OCI-LY7 (cell line): Measurements from ENCODE around the gene APBB3. TPM values are rescaled to one million over a fixed set of nuclear protein-coding genes. Genes with fewer than 3 reads are reported as not detected.
A peak's percentile ranks its signal among the peaks of the same experiment; 100 is the strongest.

Experiments used
- BruUV-seq: library from RNA; stranded (reverse); fragments of 400-500 nt; replicated peaks from 2 replicates; lab custom pipeline; 2021; lab: Mats Ljungman, UMichigan
- CTCF ChIA-PET: fragments of 300-600 bp; sonication (Branson Sonifier 250); formaldehyde crosslinking; loops from one replicate; lab custom pipeline; 2022; ENCODE audit warnings: antibody characterized with exemption; ENCODE audit not compliant: unreplicated experiment; lab: Charles Lee
- POLR2A ChIA-PET: fragments of 300-600 bp; sonication (Branson Sonifier 250); formaldehyde crosslinking; loops from one replicate; lab custom pipeline; 2022; ENCODE audit warnings: antibody characterized with exemption; lab: Charles Lee
- DNase-seq: peaks from one replicate; pipeline ENCODE4 v3.0.0-alpha.2; 2015; ENCODE audit warnings: low spot score
- H2AFZ ChIP-seq: fragments of 200-600 bp; sonication (generic), shearing (Covaris generic); 2 replicates; pipeline ENCODE4 v1.6.1; 2014; ENCODE audit warnings: mild to moderate bottlenecking, antibody characterized with exemption, low read length, moderate library complexity
- H3K27ac ChIP-seq: fragments of 200-600 bp; sonication (generic); 2 replicates; pipeline ENCODE4 v1.5.1; 2014; ENCODE audit warnings: mixed run types, low read depth, mild to moderate bottlenecking, moderate library complexity, low read length, inconsistent platforms; ENCODE audit not compliant: poor library complexity, severe bottlenecking
- H3K36me3 ChIP-seq: fragments of 200-600 bp; sonication (generic); 2 replicates; pipeline ENCODE4 v1.6.1; 2014; ENCODE audit warnings: mild to moderate bottlenecking, antibody characterized with exemption, low read length, moderate library complexity, mixed read lengths; ENCODE audit not compliant: insufficient read depth
- H3K4me1 ChIP-seq: fragments of 200-600 bp; sonication (generic); 2 replicates; pipeline ENCODE4 v1.5.1; 2014; ENCODE audit warnings: mild to moderate bottlenecking, low read length; ENCODE audit not compliant: insufficient read depth, poor library complexity, severe bottlenecking
- H3K4me2 ChIP-seq: fragments of 200-600 bp; sonication (generic); 2 replicates; pipeline ENCODE4 v1.6.1; 2014; ENCODE audit warnings: mild to moderate bottlenecking, low read length
- H3K4me3 ChIP-seq: fragments of 200-600 bp; sonication (generic); 2 replicates; pipeline ENCODE4 v1.5.1; 2014; ENCODE audit warnings: mild to moderate bottlenecking, low read depth, low read length; ENCODE audit not compliant: poor library complexity, severe bottlenecking
- H3K79me2 ChIP-seq: fragments of 200-600 bp; sonication (generic); 2 replicates; pipeline ENCODE4 v1.6.1; 2016; ENCODE audit warnings: low read depth, mild to moderate bottlenecking, low read length, moderate library complexity, mixed read lengths; ENCODE audit not compliant: insufficient read depth
- H3K9me2 ChIP-seq: fragments of 200-600 bp; sonication (generic); 2 replicates; pipeline ENCODE4 v1.6.1; 2016; ENCODE audit warnings: mild to moderate bottlenecking, low read length, mixed read lengths; ENCODE audit not compliant: insufficient read depth
- H3K9me3 ChIP-seq: fragments of 200-600 bp; sonication (generic); 2 replicates; pipeline ENCODE4 v1.6.1; 2014; ENCODE audit warnings: mild to moderate bottlenecking, mixed run types, low read length, mixed read lengths
- H4K20me1 ChIP-seq: fragments of 200-600 bp; sonication (generic); 2 replicates; pipeline ENCODE4 v1.6.1; 2014; ENCODE audit warnings: mild to moderate bottlenecking, antibody characterized with exemption, low read length, moderate library complexity, mixed read lengths; ENCODE audit not compliant: insufficient read depth
- EZH2phosphoT487 ChIP-seq: fragments of 200-600 bp; sonication (generic); IDR thresholded peaks from 2 replicates; pipeline ENCODE4 v1.6.1; 2018; ENCODE audit warnings: low read depth, borderline replicate concordance, mild to moderate bottlenecking, mixed run types, antibody characterized with exemption, low read length, moderate library complexity, mixed read lengths
- intact Hi-C: fragments of 100-400 bp; cut with micrococcal nuclease; formaldehyde crosslinking; loops from one replicate; pipeline ENCODE4 v1.10.0; 2022; ENCODE audit not compliant: unreplicated experiment
- total RNA-seq, 2 experiments: library from RNA; depleted of rRNA in 1 of 2; stranded (reverse); fragments of >200 nt in 1 of 2; shearing (Covaris generic) in 1 of 2; gene quantifications; 2 replicates each; pipeline ENCODE4 v1.2.3, GENCODE V29; 2014 to 2022
- TF ChIP-seq, protein P1 (sequence below): fragments of 200-600 bp; sonication (generic); conservative IDR thresholded peaks from 2 replicates; pipeline ENCODE4 v1.5.1; 2014; ENCODE audit warnings: mild to moderate bottlenecking, antibody characterized with exemption, low read length, moderate library complexity, mixed read lengths

The APBB3 gene
- total RNA-seq, 2 experiments from 2014 or later: 32.1 to 37.9 TPM

DNA sequence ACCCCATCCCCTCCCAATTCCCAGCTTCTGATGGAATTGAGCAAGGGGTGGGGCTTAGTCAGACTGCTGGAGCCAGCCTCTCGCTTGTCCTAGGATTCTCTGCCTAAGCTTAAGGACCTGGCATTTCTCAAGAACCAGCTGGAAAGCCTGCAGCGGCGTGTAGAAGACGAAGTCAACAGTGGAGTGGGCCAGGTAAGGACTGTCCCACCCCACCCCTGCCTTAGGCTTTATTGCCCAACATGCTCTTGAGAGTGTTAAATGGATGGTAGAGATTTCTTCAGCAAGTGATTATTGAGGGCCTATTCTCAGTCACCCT lies 1.3 kb upstream of the APBB3 start:
- no peak for DNase-seq
- Histone ChIP-seq H4K20me1 (no peaks in the 10 kb centered on the region), H3K79me2 (peaks cover 17% of the 10 kb centered on the region), H3K4me2 (peak overlapping the region; percentile 97), H3K9me3 (no peaks in the 10 kb centered on the region), H3K4me3 (peak overlapping the region; percentile 87), H2AFZ (no peak overlapping the region), H3K27ac (no peak overlapping the region), H3K4me1 (peaks cover 25% of the 10 kb centered on the region), H3K9me2 (no peaks in the 10 kb centered on the region), H3K36me3 (peaks cover 38% of the 10 kb centered on the region)
- CTCF ChIA-PET: interaction anchor here (0.8 kb wide), 1 partner anchor 74 kb away, joined by 3 read pairs; the partner anchor contains the start of gene TMCO6
- TF ChIP-seq, protein P1, sequence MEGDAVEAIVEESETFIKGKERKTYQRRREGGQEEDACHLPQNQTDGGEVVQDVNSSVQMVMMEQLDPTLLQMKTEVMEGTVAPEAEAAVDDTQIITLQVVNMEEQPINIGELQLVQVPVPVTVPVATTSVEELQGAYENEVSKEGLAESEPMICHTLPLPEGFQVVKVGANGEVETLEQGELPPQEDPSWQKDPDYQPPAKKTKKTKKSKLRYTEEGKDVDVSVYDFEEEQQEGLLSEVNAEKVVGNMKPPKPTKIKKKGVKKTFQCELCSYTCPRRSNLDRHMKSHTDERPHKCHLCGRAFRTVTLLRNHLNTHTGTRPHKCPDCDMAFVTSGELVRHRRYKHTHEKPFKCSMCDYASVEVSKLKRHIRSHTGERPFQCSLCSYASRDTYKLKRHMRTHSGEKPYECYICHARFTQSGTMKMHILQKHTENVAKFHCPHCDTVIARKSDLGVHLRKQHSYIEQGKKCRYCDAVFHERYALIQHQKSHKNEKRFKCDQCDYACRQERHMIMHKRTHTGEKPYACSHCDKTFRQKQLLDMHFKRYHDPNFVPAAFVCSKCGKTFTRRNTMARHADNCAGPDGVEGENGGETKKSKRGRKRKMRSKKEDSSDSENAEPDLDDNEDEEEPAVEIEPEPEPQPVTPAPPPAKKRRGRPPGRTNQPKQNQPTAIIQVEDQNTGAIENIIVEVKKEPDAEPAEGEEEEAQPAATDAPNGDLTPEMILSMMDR: no peak
- TF ChIP-seq EZH2phosphoT487: no peak
- POLR2A ChIA-PET: interaction anchor here (0.5 to 1.6 kb wide), 9 partner anchors 8 to 1555 kb away, joined by 3 to 5 read pairs (median 3); partner anchors contain the start of genes ANKHD1, IK, NDUFA2 and SRA1
- intact Hi-C loops: loop anchor here (2.0 kb wide), 1 partner anchor 73 kb away; the partner anchor contains the start of gene TMCO6
- BruUV-seq: no TSS peak

DNA sequence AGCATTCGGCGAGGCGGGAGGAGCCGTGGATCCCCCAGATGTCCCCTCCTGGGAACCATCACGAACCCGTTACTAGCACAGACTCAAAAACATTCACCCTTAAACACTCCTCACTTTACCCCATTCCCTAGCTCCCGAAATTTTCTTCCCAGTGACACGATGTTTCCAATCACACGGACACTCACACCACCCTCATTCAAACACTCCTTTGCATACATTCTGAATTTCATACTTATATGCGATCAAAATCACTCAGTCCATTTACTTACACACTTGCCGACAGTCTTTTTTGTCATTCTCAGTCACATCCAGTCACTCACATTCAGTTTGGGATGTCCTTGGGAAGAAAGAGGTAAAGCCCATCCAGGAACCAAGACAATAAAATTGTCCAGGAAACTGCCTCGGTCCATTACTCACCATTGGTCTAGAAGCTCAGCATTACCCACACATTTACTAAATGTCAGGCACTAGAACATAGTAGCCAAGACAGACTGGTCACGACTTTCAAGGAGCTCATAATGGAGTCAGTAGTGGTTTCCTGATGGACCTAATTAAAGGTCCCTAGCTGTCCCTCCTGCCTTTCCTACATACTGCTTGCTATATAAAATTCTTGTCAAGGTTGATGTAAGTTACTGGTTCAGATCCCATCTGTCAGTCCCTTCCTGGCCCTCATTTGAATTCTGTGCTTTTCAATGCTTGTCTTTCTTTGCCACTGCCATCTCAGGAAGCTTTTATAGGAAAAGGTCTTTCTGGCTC lies 804 bp upstream of the APBB3 start:
- TF ChIP-seq, protein P1: no peak
- no peaks in the 10 kb centered on the region for H4K20me1 ChIP-seq
- H3K79me2 ChIP-seq: peaks cover 17% of the 10 kb centered on the region
- H3K4me1 ChIP-seq: peaks cover 25% of the 10 kb centered on the region
- peak overlapping the region; percentile 45 for H3K27ac ChIP-seq
- H3K9me3 ChIP-seq: no peaks in the 10 kb centered on the region
- peak overlapping the region; percentile 90 for H2AFZ ChIP-seq
- H3K4me3 ChIP-seq: peak overlapping the region; percentile 87
- no peaks in the 10 kb centered on the region for H3K9me2 ChIP-seq
- CTCF ChIA-PET: interaction anchor here (0.8 kb wide), 1 partner anchor 74 kb away, joined by 3 read pairs; the partner anchor contains the start of gene TMCO6
- peaks cover 40% of the 10 kb centered on the region for H3K36me3 ChIP-seq
- TSS peak; percentile 86 for BruUV-seq
- intact Hi-C loops: loop anchor here (2.0 kb wide), 1 partner anchor 74 kb away; the partner anchor contains the start of gene TMCO6
- POLR2A ChIA-PET: interaction anchor here (0.6 to 1.6 kb wide), 8 partner anchors 8 to 991 kb away, joined by 3 to 5 read pairs (median 3); partner anchors contain the start of genes ANKHD1, IK, NDUFA2 and SRA1
- peak; percentile 19 for DNase-seq
- peak overlapping the region; percentile 97 for H3K4me2 ChIP-seq
